OCI-LY1 (cell line): ENCODE results near the gene PBX3.

Source experiments
- CTCF ChIP-seq: fragments of 200-600 bp; sonication (generic), shearing (Covaris generic); IDR thresholded peaks from 2 replicates; pipeline ENCODE4 v1.5.1; 2017; ENCODE audit warnings: mild to moderate bottlenecking, antibody characterized with exemption, low read length, moderate library complexity, mixed read lengths
- EZH2 ChIP-seq: fragments of 200-600 bp; sonication (generic), shearing (Covaris generic); IDR thresholded peaks from 2 replicates; pipeline ENCODE4 v1.8.0; 2017; ENCODE audit warnings: borderline replicate concordance, mixed run types, mild to moderate bottlenecking, antibody characterized with exemption, low read length, moderate library complexity, mixed read lengths

GRCh38 chr9:125701351-125701750 lies 45.8 kb upstream of the PBX3 start:
- TF ChIP-seq CTCF (no peak), EZH2 (no peak)
